PFSK-1 (cell line): ENCODE results near the gene POMGNT1.

Source experiments
- POLR2AphosphoS5 ChIP-seq: IDR thresholded peaks from 2 replicates; pipeline ENCODE4 v1.6.1; 2012; ENCODE audit warnings: low read depth, mild to moderate bottlenecking, control low read depth, low read length, moderate library complexity
- REST ChIP-seq, 2 experiments: IDR thresholded peaks; 2 replicates each; pipeline versions ENCODE4 v1.6.1 to v1.8.0; 2011 to 2012; ENCODE audit warnings: low read depth in 2 of 2, low read length in 2 of 2, control low read depth in 1 of 2, inconsistent platforms in 1 of 2, mild to moderate bottlenecking in 1 of 2, moderate library complexity in 1 of 2; ENCODE audit not compliant: insufficient read depth in 1 of 2
- SIN3A ChIP-seq: IDR thresholded peaks from 2 replicates; pipeline ENCODE4 v1.6.1; 2012; ENCODE audit warnings: mild to moderate bottlenecking, low read length, moderate library complexity, borderline replicate concordance; ENCODE audit not compliant: insufficient read depth

- no peak for TF ChIP-seq SIN3A
- no peak for TF ChIP-seq POLR2AphosphoS5
- no peak for TF ChIP-seq REST (IDR thresholded peaks at IDR 0.05; ENCODE audit: insufficient read depth in 1 of 2, low read depth in 2 of 2, low read length in 2 of 2)
Measured at GRCh38 chr1:46172321-46172720, 25.9 kb downstream of the POMGNT1 start.
